ENCODE measurements around the gene TOR2A. TPM values are rescaled to one million over a fixed set of nuclear protein-coding genes. Genes with fewer than 3 reads are reported as not detected.
"Not testable (repeated sequence)": the region's sequence is repeated elsewhere in the genome, so short reads cannot be mapped to it uniquely, and the experiment has no call there.

Gene TOR2A
- total and polyA plus RNA-seq, 9 donors, result 2.8 to 12.6 (median 9.9) TPM

DNA sequence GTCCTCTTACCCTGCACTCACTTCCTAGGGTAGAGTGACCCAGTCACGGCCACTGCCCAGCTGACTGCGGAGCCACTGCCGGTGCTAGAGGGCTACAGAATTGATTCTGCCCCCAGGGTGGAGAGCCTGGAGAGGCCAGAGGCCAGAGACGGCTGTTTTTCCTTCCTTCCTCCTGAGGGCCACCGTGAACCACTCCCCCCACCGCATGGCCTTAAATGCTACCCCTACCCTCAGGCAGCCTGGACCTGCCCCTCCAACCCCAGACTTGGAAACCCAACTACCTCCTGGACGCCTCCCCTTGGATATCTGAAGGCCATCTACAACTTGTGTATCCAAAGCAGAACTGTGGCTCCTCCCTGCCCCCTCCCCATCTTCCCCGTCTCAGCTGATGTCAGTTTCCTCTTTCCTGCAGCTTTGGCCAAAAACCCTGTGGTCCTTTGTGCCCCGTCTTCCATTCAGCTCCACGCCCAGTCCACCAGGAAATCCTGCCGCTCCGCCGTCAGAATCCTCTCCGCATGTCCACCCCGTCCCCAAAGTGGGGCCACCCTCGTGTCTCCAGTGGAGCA lies 27.1 kb upstream of the TOR2A start:
- TF ChIP-seq CTCF (IDR thresholded peaks at IDR 0.05), result no peak
- Histone ChIP-seq H3K36me3 (no peaks in the 10 kb centered on the region), H3K27ac (no peak overlapping the region), H3K27me3 (no peaks in the 10 kb centered on the region), H3K9me3 (no peaks in the 10 kb centered on the region), H3K4me1 (ENCODE audit: insufficient read depth) (no peaks in the 10 kb centered on the region), H3K4me3 (no peak overlapping the region)
- no peak for DNase-seq
- WGBS, 3 donors, result 59 to 66% (median 62%) methylated on average over 16 of the region's 16 CpGs
- intact Hi-C loops (cut with DNase I), result no loop called here

DNA sequence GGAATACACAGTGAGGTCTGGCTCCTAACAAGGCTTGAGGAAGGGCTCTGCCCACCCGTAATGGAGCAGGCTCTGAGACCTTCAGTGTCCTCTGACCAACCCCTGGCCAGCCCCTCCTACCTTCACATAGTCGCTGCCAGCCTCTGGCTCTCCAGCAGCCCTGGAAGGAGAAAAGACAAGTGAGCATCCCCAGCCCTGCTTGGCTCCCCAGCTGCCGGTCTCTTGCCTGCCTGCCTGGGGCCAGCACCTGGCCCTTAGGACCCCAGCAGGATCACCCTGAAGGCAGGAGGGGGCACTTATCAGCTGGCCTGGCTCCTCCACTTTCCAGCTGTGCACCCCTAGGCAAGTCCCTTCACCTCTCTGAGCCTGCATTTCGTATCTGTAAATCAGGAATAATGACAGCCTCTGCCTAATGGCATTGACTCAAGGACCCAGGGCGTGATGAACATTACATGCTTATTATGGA lies 26.4 kb upstream of the TOR2A start:
- Histone ChIP-seq H3K36me3 (no peaks in the 10 kb centered on the region), H3K4me3 (no peak overlapping the region), H3K27ac (no peak overlapping the region), H3K4me1 (ENCODE audit: insufficient read depth) (no peaks in the 10 kb centered on the region), H3K9me3 (no peaks in the 10 kb centered on the region), H3K27me3 (no peaks in the 10 kb centered on the region)
- intact Hi-C loops (cut with DNase I), result no loop called here
- no peak for DNase-seq
- 54 to 66% (median 56%) methylated on average over 5 of the region's 5 CpGs for WGBS, 3 donors
- TF ChIP-seq EP300 (IDR thresholded peaks at IDR 0.05), result no peak
- no peak for TF ChIP-seq POLR2A (IDR thresholded peaks at IDR 0.05)
- TF ChIP-seq CTCF (IDR thresholded peaks at IDR 0.05), result no peak

GRCh38 chr9:127761061-127761460 lies 26.0 kb upstream of the TOR2A start:
- Histone ChIP-seq H3K27me3 (no peaks in the 10 kb centered on the region), H3K4me3 (no peak overlapping the region), H3K9me3 (no peaks in the 10 kb centered on the region), H3K36me3 (no peaks in the 10 kb centered on the region), H3K4me1 (ENCODE audit: insufficient read depth) (no peaks in the 10 kb centered on the region), H3K27ac (no peak overlapping the region)
- intact Hi-C loops (cut with DNase I), result no loop called here
- TF ChIP-seq POLR2A (IDR thresholded peaks at IDR 0.05) (no peak), CTCF (IDR thresholded peaks at IDR 0.05) (no peak), EP300 (IDR thresholded peaks at IDR 0.05) (no peak)
- 84 to 93% (median 88%) methylated on average over 5 of the region's 5 CpGs for WGBS, 3 donors
- DNase-seq, result no peak

GRCh38 chr9:127758843-127759242 lies 23.7 kb upstream of the TOR2A start:
- Histone ChIP-seq H3K27me3 (no peaks in the 10 kb centered on the region), H3K4me1 (ENCODE audit: insufficient read depth) (no peaks in the 10 kb centered on the region), H3K4me3 (no peak overlapping the region), H3K27ac (no peak overlapping the region), H3K36me3 (no peaks in the 10 kb centered on the region), H3K9me3 (no peaks in the 10 kb centered on the region)
- WGBS, 3 donors, result 81 to 92% (median 89%) methylated on average over 5 of the region's 5 CpGs
- intact Hi-C loops (cut with DNase I), result no loop called here
- TF ChIP-seq CTCF (IDR thresholded peaks at IDR 0.05), result no peak
- no peak for DNase-seq

GRCh38 chr9:127756776-127757175 lies 21.7 kb upstream of the TOR2A start:
- H3K4me3 ChIP-seq; H3K36me3 ChIP-seq; intact Hi-C loops (cut with DNase I); DNase-seq; H3K9me3 ChIP-seq; H3K27me3 ChIP-seq; H3K27ac ChIP-seq; H3K4me1 ChIP-seq (ENCODE audit: insufficient read depth): not testable (repeated sequence)
- WGBS, 3 donors, result 76 to 87% (median 82%) methylated on average over 11 of the region's 11 CpGs

Measured in ovary (tissue), 9 donors.